Stimulated activated naive CD4-positive, alpha-beta T cell (primary cell): ENCODE measurements around the gene CTNNA2.
"Not testable (repeated sequence)": the region's sequence is repeated elsewhere in the genome, so short reads cannot be mapped to it uniquely, and the experiment has no call there.

Source experiments
- DNase-seq, 6 experiments: peaks; one replicate each; lab custom pipeline; 2025; lab: John Stamatoyannopoulos, UW

The CTNNA2 gene

GRCh38 chr2:80078290-80079036 lies 565.6 kb downstream of the CTNNA2 start:
- DNase-seq, result no peak

- DNase-seq, result no peak
Observed at GRCh38 chr2:80080957-80081356, 568.1 kb downstream of the CTNNA2 start.

GRCh38 chr2:80086831-80087230 lies 574.0 kb downstream of the CTNNA2 start:
- no peak for DNase-seq

- DNase-seq, result no peak
Observed at GRCh38 chr2:80091237-80091636, 578.4 kb downstream of the CTNNA2 start.

GRCh38 chr2:80092474-80092873 lies 579.6 kb downstream of the CTNNA2 start:
- no peak for DNase-seq

GRCh38 chr2:80098503-80098902 lies 585.7 kb downstream of the CTNNA2 start:
- DNase-seq, result not testable (repeated sequence)

- no peak for DNase-seq
Observed at GRCh38 chr2:80102026-80102425, 589.2 kb downstream of the CTNNA2 start.

GRCh38 chr2:80105015-80105640 lies 592.3 kb downstream of the CTNNA2 start:
- no peak for DNase-seq

- DNase-seq, result no peak
Observed at GRCh38 chr2:80111185-80111584, 598.3 kb downstream of the CTNNA2 start.

- DNase-seq, result no peak
Observed at GRCh38 chr2:80112790-80113189, 599.9 kb downstream of the CTNNA2 start.

GRCh38 chr2:80113399-80113798 lies 600.5 kb downstream of the CTNNA2 start:
- DNase-seq, result no peak

GRCh38 chr2:80114812-80115211 lies 602.0 kb downstream of the CTNNA2 start:
- DNase-seq, result no peak

GRCh38 chr2:80117401-80117800 lies 604.5 kb downstream of the CTNNA2 start:
- no peak for DNase-seq

GRCh38 chr2:80120866-80121265 lies 608.0 kb downstream of the CTNNA2 start:
- DNase-seq, result no peak

GRCh38 chr2:80122675-80123074 lies 609.8 kb downstream of the CTNNA2 start:
- no peak for DNase-seq

GRCh38 chr2:80126596-80127189 lies 613.8 kb downstream of the CTNNA2 start:
- no peak for DNase-seq

GRCh38 chr2:80128080-80128479 lies 615.2 kb downstream of the CTNNA2 start:
- DNase-seq, result no peak

- DNase-seq, result no peak
Observed at GRCh38 chr2:80132281-80132680, 619.4 kb downstream of the CTNNA2 start.

- DNase-seq, result no peak
Observed at GRCh38 chr2:80135001-80135400, 622.1 kb downstream of the CTNNA2 start.

GRCh38 chr2:80136338-80136737 lies 623.5 kb downstream of the CTNNA2 start:
- no peak for DNase-seq

- DNase-seq, result no peak
Observed at GRCh38 chr2:80139001-80139400, 626.1 kb downstream of the CTNNA2 start.

GRCh38 chr2:80141007-80141726 lies 628.3 kb downstream of the CTNNA2 start:
- no peak for DNase-seq

- DNase-seq, result no peak
Observed at GRCh38 chr2:80145499-80145898, 632.6 kb downstream of the CTNNA2 start.
